ENCODE measurements around the gene FOXD2. TPM values are rescaled to one million over a fixed set of nuclear protein-coding genes. Genes with fewer than 3 reads are reported as not detected.

Gene FOXD2
- total and polyA plus RNA-seq, 8 donors, result 0.02 to 0.19 (median 0.07) TPM

- WGBS, 2 donors, result 77 to 84% methylated on average over 3 of the region's 3 CpGs
- Histone ChIP-seq H3K27ac (no peak overlapping the region), H3K4me3 (no peak overlapping the region), H3K4me1 (no peaks in the 10 kb centered on the region), H3K9me3 (no peaks in the 10 kb centered on the region), H3K36me3 (no peaks in the 10 kb centered on the region), H3K27me3 (no peaks in the 10 kb centered on the region)
- TF ChIP-seq CTCF (IDR thresholded peaks at IDR 0.05), result no peak
- ATAC-seq, result no peak
- FAIRE-seq, result no peak
- intact Hi-C loops (cut with DNase I), result no loop called here
- DNase-seq, result no peak
Observed at GRCh38 chr1:47395433-47395832, 42.4 kb upstream of the FOXD2 start.

- FAIRE-seq (no peak), DNase-seq (no peak), ATAC-seq (no peak)
- Histone ChIP-seq H3K27ac (no peak overlapping the region), H3K4me1 (no peaks in the 10 kb centered on the region), H3K27me3 (no peaks in the 10 kb centered on the region), H3K4me3 (no peak overlapping the region), H3K9me3 (no peaks in the 10 kb centered on the region), H3K36me3 (no peaks in the 10 kb centered on the region)
- intact Hi-C loops (cut with DNase I), result no loop called here
- WGBS, 2 donors, result 86 to 93% methylated on average over 6 of the region's 6 CpGs
- TF ChIP-seq CTCF (IDR thresholded peaks at IDR 0.05), result no peak
Observed at GRCh38 chr1:47396671-47397196, 41.1 kb upstream of the FOXD2 start.

- H3K4me1 ChIP-seq, result no peaks in the 10 kb centered on the region
- intact Hi-C loops (cut with DNase I), result no loop called here
- TF ChIP-seq CTCF (IDR thresholded peaks at IDR 0.05), result no peak
- H3K36me3 ChIP-seq, result no peaks in the 10 kb centered on the region
- ATAC-seq, result no peak
- no peak for FAIRE-seq
- H3K4me3 ChIP-seq, result no peak overlapping the region
- 69 to 83% methylated on average over 4 of the region's 4 CpGs for WGBS, 2 donors
- no peaks in the 10 kb centered on the region for H3K27me3 ChIP-seq
- no peak overlapping the region for H3K27ac ChIP-seq
- no peaks in the 10 kb centered on the region for H3K9me3 ChIP-seq
- DNase-seq, result no peak
Observed at GRCh38 chr1:47399138-47399845, 38.6 kb upstream of the FOXD2 start.

GRCh38 chr1:47399846-47400155, 38.0 kb upstream of the FOXD2 start:
- no peak for TF ChIP-seq CTCF (IDR thresholded peaks at IDR 0.05)
- FAIRE-seq, result no peak
- Histone ChIP-seq H3K36me3 (no peaks in the 10 kb centered on the region), H3K4me3 (no peak overlapping the region), H3K27ac (no peak overlapping the region), H3K4me1 (no peaks in the 10 kb centered on the region), H3K9me3 (no peaks in the 10 kb centered on the region), H3K27me3 (no peaks in the 10 kb centered on the region)
- 90 to 93% methylated on average over 4 of the region's 4 CpGs for WGBS, 2 donors
- DNase-seq, result no peak
- intact Hi-C loops (cut with DNase I), result no loop called here
- ATAC-seq, result no peak

- H3K4me1 ChIP-seq, result no peaks in the 10 kb centered on the region
- H3K27me3 ChIP-seq, result no peaks in the 10 kb centered on the region
- 46 to 48% methylated on average over 4 of the region's 4 CpGs for WGBS, 2 donors
- intact Hi-C loops (cut with DNase I), result no loop called here
- no peak overlapping the region for H3K27ac ChIP-seq
- ATAC-seq, result no peak
- no peak for TF ChIP-seq CTCF (IDR thresholded peaks at IDR 0.05)
- H3K4me3 ChIP-seq, result no peak overlapping the region
- no peak for FAIRE-seq
- no peaks in the 10 kb centered on the region for H3K9me3 ChIP-seq
- H3K36me3 ChIP-seq, result no peaks in the 10 kb centered on the region
- no peak for DNase-seq
Observed at GRCh38 chr1:47401761-47402160, 36.1 kb upstream of the FOXD2 start.
